K562 (cell line): Measurements from ENCODE around the gene ZSWIM1. TPM values are rescaled to one million over a fixed set of nuclear protein-coding genes. Genes with fewer than 3 reads are reported as not detected.
A peak's percentile ranks its signal among the peaks of the same experiment; 100 is the strongest.

Source experiments
- ARNT ChIP-seq, 2 experiments: fragments of 450-650 bp; IDR thresholded peaks; 2 replicates each; pipeline ENCODE4 v1.6.1; 2016; ENCODE audit warnings: mild to moderate bottlenecking in 1 of 2
- CBFA2T3 ChIP-seq: fragments of 450-650 bp; IDR thresholded peaks from 2 replicates; pipeline ENCODE4 v1.6.1; 2017
- CGGBP1 ChIP-seq: fragments of 250-450 bp; sonication (Bioruptor Pico); IDR thresholded peaks from 2 replicates; pipeline ENCODE4 v1.9.0; 2021; ENCODE audit warnings: mild to moderate bottlenecking
- DEAF1 ChIP-seq: fragments of 450-650 bp; formaldehyde crosslinking; IDR thresholded peaks from 2 replicates; pipeline ENCODE4 v1.4.0; 2020; ENCODE audit warnings: mild to moderate bottlenecking, moderate library complexity
- EHMT2 ChIP-seq: fragments of 450-650 bp; IDR thresholded peaks from 2 replicates; pipeline ENCODE4 v1.6.1; 2018; ENCODE audit warnings: antibody characterized with exemption
- HBP1 ChIP-seq: fragments of 450-650 bp; formaldehyde crosslinking; IDR thresholded peaks from 2 replicates; pipeline ENCODE4 v1.4.0; 2022; ENCODE audit warnings: missing genetic modification characterization
- LCOR ChIP-seq: sonication (generic); formaldehyde crosslinking; IDR thresholded peaks from 2 replicates; pipeline ENCODE4 v1.8.0; 2022; ENCODE audit warnings: mild to moderate bottlenecking, missing genetic modification reagents
- MECOM ChIP-seq: fragments of 250-450 bp; sonication (Bioruptor Pico); IDR thresholded peaks from 2 replicates; pipeline ENCODE4 v1.8.0; 2022; ENCODE audit warnings: inconsistent platforms
- MIER1 ChIP-seq: fragments of 450-650 bp; IDR thresholded peaks from 2 replicates; pipeline ENCODE4 v1.6.1; 2016; ENCODE audit warnings: antibody characterized with exemption, mild to moderate bottlenecking, low read depth
- NCOA2 ChIP-seq, 2 experiments: fragments of 450-650 bp; IDR thresholded peaks; 2 replicates each; pipeline ENCODE4 v1.6.1; 2018; ENCODE audit warnings: mild to moderate bottlenecking in 2 of 2, moderate library complexity in 1 of 2; ENCODE audit not compliant: partially characterized antibody in 2 of 2
- PHTF2 ChIP-seq: fragments of 250-450 bp; sonication (Bioruptor Pico); IDR thresholded peaks from 2 replicates; pipeline ENCODE4 v1.5.0; 2021; ENCODE audit warnings: mild to moderate bottlenecking
- POLR2A ChIP-seq: fragments of 450-650 bp; conservative IDR thresholded peaks from 2 replicates; pipeline ENCODE4 v1.6.1; 2016
- TCF3 ChIP-seq: sonication (generic); formaldehyde crosslinking; IDR thresholded peaks from 2 replicates; pipeline ENCODE4 v1.4.0; 2020; ENCODE audit warnings: mild to moderate bottlenecking, missing genetic modification reagents
- XRCC5 ChIP-seq: fragments of 200-400 bp; formaldehyde crosslinking; IDR thresholded peaks from 2 replicates; pipeline ENCODE4 v1.6.1; 2017; ENCODE audit warnings: low read depth, mild to moderate bottlenecking, low read length
- ZNF146 ChIP-seq: IDR thresholded peaks from one replicate; pipeline ENCODE4 v1.6.1; 2018; ENCODE audit warnings: missing compliant biosample characterization; ENCODE audit not compliant: unreplicated experiment
- ZNF589 ChIP-seq: fragments of 200-800 bp; sonication (Bioruptor generic); IDR thresholded peaks from 2 replicates; pipeline ENCODE4 v1.6.1; 2016; ENCODE audit warnings: low read depth, missing genetic modification characterization, missing compliant biosample characterization
- polyA plus RNA-seq, 8 experiments: library from polyadenylated mRNA; depleted of rRNA in 4 of 8; stranded (reverse) in 5 of 8; unstranded in 3 of 8; fragments of >200 nt; fragmentation: Nextera tagmentation in 2 of 8; fragmentation: Illumina TruSeq in 1 of 8; extraction: Ambion mirVana in 2 of 8; extraction: Trizol in 1 of 8; gene quantifications; 2 replicates each; pipeline versions ENCODE4 v1.2.1 to v1.2.3, GENCODE V29; 2011 to 2014; ENCODE audit warnings: inconsistent platforms in 1 of 8, missing spikeins in 1 of 8
- total RNA-seq, 7 experiments: library from RNA; depleted of rRNA in 6 of 7; stranded (reverse); fragments of >200 nt in 6 of 7; fragmentation: Illumina TruSeq in 2 of 7; extraction: Trizol in 2 of 7; gene quantifications; 2 replicates each; pipeline versions ENCODE4 v1.2.1 to v1.2.3, GENCODE V29; 2011 to 2021; ENCODE audit warnings: low replicate concordance in 1 of 7
- TF ChIP-seq, protein P1 (sequence below): fragments of 250-450 bp; sonication (Bioruptor Pico); IDR thresholded peaks from 2 replicates; pipeline ENCODE4 v1.5.0; 2021
- TF ChIP-seq, protein P2 (sequence below): fragments of 250-450 bp; sonication (Bioruptor Pico); IDR thresholded peaks from 2 replicates; pipeline ENCODE4 v1.4.0; 2020; ENCODE audit warnings: borderline replicate concordance
- TF ChIP-seq, protein P3 (sequence below): fragments of 250-450 bp; sonication (Bioruptor Pico); IDR thresholded peaks from 2 replicates; pipeline ENCODE4 v1.5.0; 2020; ENCODE audit warnings: mild to moderate bottlenecking, borderline replicate concordance

ZSWIM1 gene
- total and polyA plus RNA-seq, 9 of the 15 experiments (the other 6 are each of a cell fraction or from before 2014, with no cell fraction given) = 2.5 to 15.6 (median 9.5) TPM

- TF ChIP-seq HBP1 (no peak), NCOA2 (IDR thresholded peaks at IDR 0.05; ENCODE audit: partially characterized antibody in 2 of 2) (no peak), POLR2A (peak; percentile 97), CGGBP1 (CRISPR knock-in tag) (no peak), CBFA2T3 (no peak), ZNF589 (CRISPR knock-in tag) (0 out of 2 replicates have a peak, but pooled peaks have one; percentile 38), LCOR (peak; percentile 59; the same call in 1 of the 2 replicates), MIER1 (0 out of 2 replicates have a peak, but pooled peaks have one; percentile 46), MECOM (CRISPR knock-in tag) (no peak), XRCC5 (no peak), EHMT2 (peak; percentile 35; the same call in 1 of the 2 replicates), ARNT (IDR thresholded peaks at IDR 0.05) (peak; percentile 29 to 51; a peak in 1 of 4 replicates), TCF3 (CRISPR knock-in tag) (no peak), ZNF146 (CRISPR knock-in tag) (no peak), PHTF2 (CRISPR knock-in tag) (no peak), DEAF1 (CRISPR knock-in tag) (no peak)
- TF ChIP-seq, protein P1, sequence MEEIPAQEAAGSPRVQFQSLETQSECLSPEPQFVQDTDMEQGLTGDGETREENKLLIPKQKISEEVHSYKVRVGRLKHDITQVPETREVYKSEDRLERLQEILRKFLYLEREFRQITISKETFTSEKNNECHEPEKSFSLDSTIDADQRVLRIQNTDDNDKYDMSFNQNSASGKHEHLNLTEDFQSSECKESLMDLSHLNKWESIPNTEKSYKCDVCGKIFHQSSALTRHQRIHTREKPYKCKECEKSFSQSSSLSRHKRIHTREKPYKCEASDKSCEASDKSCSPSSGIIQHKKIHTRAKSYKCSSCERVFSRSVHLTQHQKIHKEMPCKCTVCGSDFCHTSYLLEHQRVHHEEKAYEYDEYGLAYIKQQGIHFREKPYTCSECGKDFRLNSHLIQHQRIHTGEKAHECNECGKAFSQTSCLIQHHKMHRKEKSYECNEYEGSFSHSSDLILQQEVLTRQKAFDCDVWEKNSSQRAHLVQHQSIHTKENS (CRISPR knock-in tag) = no peak
- TF ChIP-seq, protein P2, sequence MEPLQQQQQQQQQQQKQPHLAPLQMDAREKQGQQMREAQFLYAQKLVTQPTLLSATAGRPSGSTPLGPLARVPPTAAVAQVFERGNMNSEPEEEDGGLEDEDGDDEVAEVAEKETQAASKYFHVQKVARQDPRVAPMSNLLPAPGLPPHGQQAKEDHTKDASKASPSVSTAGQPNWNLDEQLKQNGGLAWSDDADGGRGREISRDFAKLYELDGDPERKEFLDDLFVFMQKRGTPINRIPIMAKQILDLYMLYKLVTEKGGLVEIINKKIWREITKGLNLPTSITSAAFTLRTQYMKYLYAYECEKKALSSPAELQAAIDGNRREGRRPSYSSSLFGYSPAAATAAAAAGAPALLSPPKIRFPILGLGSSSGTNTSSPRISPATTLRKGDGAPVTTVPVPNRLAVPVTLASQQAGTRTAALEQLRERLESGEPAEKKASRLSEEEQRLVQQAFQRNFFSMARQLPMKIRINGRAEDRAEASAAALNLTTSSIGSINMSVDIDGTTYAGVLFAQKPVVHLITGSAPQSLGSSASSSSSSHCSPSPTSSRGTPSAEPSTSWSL (CRISPR knock-in tag) = no peak
- TF ChIP-seq, protein P3, sequence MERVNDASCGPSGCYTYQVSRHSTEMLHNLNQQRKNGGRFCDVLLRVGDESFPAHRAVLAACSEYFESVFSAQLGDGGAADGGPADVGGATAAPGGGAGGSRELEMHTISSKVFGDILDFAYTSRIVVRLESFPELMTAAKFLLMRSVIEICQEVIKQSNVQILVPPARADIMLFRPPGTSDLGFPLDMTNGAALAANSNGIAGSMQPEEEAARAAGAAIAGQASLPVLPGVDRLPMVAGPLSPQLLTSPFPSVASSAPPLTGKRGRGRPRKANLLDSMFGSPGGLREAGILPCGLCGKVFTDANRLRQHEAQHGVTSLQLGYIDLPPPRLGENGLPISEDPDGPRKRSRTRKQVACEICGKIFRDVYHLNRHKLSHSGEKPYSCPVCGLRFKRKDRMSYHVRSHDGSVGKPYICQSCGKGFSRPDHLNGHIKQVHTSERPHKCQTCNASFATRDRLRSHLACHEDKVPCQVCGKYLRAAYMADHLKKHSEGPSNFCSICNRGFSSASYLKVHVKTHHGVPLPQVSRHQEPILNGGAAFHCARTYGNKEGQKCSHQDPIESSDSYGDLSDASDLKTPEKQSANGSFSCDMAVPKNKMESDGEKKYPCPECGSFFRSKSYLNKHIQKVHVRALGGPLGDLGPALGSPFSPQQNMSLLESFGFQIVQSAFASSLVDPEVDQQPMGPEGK = no peak
Observed at GRCh38 chr20:45880988-45881788, at the start of gene ZSWIM1 (continued).
